Osteocyte (in vitro differentiated cells): ENCODE results near the gene NPEPL1. TPM values are rescaled to one million over a fixed set of nuclear protein-coding genes. Genes with fewer than 3 reads are reported as not detected.
A peak's percentile ranks its signal among the peaks of the same experiment; 100 is the strongest.

Source experiments
- DNase-seq: peaks from one replicate; pipeline ENCODE4 v3.0.0; 2021; ENCODE audit warnings: mixed read lengths; ENCODE audit not compliant: unreplicated experiment; ENCODE audit errors: extremely low spot score
- H3K27ac Mint-ChIP-seq: one replicate; pipeline ENCODE4 v1.8.0; 2021; ENCODE audit warnings: mild to moderate bottlenecking, mixed read lengths; ENCODE audit not compliant: unreplicated experiment
- H3K27me3 Mint-ChIP-seq: one replicate; pipeline ENCODE4 v1.8.0; 2021; ENCODE audit warnings: mixed read lengths; ENCODE audit not compliant: unreplicated experiment
- H3K36me3 Mint-ChIP-seq: one replicate; pipeline ENCODE4 v1.8.0; 2021; ENCODE audit warnings: mixed read lengths; ENCODE audit not compliant: unreplicated experiment
- H3K4me1 Mint-ChIP-seq: one replicate; pipeline ENCODE4 v1.8.0; 2021; ENCODE audit warnings: mixed read lengths; ENCODE audit not compliant: unreplicated experiment
- H3K4me3 Mint-ChIP-seq: one replicate; pipeline ENCODE4 v1.8.0; 2021; ENCODE audit warnings: mild to moderate bottlenecking, moderate library complexity, mixed read lengths; ENCODE audit not compliant: unreplicated experiment
- H3K9me3 Mint-ChIP-seq: one replicate; pipeline ENCODE4 v1.8.0; 2021; ENCODE audit warnings: mixed read lengths; ENCODE audit not compliant: unreplicated experiment
- total RNA-seq: library from RNA; stranded (reverse); gene quantifications from 2 replicates; pipeline ENCODE4 v1.2.1, GENCODE V29; 2021
- TF ChIP-seq, protein P1 (sequence below): fragments of 200-600 bp; sonication (generic); IDR thresholded peaks from 2 replicates; pipeline ENCODE4 v1.5.0; 2021; ENCODE audit warnings: antibody characterized with exemption, mild to moderate bottlenecking, moderate library complexity

The NPEPL1 gene
- total RNA-seq, 1 donor from 2014 or later, result 13.6 TPM

DNA sequence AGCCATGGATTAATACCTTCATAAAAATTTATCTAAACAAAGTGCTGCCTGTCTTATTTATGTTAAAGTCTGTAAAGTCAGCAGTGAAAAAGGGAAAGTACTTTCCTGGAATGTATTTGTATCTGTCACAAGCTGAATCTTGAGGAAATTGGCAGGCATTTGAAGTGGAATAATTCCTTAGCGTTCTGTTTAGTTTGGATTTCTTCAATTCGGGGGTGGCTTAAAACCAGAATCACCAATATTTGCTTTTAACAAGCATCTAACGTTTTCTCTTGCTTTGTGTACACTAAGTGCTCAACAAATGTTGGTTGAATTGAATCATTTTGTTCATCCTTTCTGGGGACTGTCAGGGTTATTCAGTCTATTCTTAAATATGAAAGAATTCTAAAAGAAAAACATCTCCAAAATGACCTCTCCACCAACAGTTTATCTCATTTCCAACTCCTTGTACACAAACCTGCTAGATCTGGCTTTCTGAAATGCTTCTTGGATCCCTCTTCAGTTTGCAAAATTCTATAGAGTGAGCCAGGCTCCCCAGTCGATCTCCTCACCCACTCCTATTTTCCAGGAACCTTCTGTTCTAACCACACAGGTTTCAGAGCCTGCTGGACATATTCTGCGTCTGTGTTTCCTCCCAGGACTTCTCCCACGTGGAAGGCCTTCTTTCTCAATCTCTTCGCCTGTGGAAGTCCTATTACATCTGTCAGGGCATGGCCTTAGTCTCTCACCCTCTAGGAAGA lies 2.0 kb upstream of the NPEPL1 start:
- Mint-ChIP-seq H3K27me3 (no peaks in the 10 kb centered on the region), H3K4me3 (no peak overlapping the region)

DNA sequence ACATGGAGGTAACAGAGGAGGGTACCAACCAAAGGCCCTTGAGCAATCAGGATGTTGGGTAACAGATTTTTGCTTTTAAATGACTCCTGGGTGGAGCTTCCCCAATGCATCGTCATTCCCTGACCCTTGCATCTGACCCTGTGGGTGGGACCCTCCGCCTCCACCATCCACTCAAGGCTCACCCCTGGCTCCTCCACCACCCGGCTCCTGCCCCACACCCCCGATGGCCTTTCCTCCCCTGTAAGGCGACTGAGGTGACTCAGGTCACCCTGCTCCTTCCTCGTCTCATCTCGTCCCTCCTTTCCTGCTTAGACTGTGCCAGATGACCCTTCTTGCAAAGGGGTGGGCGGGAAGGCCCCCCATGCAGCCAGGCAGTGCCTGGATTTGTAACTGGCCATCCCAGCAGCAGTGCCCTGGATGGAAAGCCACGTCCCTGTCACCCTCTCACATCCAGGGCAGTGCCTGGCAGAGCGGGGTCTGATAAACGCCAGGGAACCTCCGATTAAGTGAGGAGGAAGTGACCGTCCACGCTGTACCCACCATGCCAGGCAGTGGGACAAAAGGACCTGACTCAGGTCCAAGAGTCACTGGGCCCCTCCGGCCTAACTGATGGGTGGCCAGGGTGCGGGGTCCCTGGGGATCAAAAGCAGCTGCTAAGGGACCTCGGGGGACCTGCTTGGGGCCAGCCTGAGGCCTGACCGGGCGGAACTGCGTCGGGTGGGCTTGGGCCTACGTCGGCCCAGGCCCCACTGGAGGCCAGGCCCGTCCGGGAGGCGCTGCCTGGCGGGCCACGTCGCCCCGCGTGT lies 624 bp upstream of the NPEPL1 start:
- H3K4me3 Mint-ChIP-seq, result no peak overlapping the region
- peak; percentile 80 for DNase-seq

More for the DNA sequence above, 2.0 kb upstream of the NPEPL1 start:
- TF ChIP-seq, protein P1, sequence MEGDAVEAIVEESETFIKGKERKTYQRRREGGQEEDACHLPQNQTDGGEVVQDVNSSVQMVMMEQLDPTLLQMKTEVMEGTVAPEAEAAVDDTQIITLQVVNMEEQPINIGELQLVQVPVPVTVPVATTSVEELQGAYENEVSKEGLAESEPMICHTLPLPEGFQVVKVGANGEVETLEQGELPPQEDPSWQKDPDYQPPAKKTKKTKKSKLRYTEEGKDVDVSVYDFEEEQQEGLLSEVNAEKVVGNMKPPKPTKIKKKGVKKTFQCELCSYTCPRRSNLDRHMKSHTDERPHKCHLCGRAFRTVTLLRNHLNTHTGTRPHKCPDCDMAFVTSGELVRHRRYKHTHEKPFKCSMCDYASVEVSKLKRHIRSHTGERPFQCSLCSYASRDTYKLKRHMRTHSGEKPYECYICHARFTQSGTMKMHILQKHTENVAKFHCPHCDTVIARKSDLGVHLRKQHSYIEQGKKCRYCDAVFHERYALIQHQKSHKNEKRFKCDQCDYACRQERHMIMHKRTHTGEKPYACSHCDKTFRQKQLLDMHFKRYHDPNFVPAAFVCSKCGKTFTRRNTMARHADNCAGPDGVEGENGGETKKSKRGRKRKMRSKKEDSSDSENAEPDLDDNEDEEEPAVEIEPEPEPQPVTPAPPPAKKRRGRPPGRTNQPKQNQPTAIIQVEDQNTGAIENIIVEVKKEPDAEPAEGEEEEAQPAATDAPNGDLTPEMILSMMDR, result no peak
- H3K4me1 Mint-ChIP-seq, result peaks cover 21% of the 10 kb centered on the region
- peak; percentile 19 for DNase-seq
- H3K36me3 Mint-ChIP-seq, result peaks cover 15% of the 10 kb centered on the region
- peak overlapping the region; percentile 56 for H3K27ac Mint-ChIP-seq
- no peaks in the 10 kb centered on the region for H3K9me3 Mint-ChIP-seq

GRCh38 chr20:58693226-58694006 lies 816 bp downstream of the NPEPL1 start:
- no peak overlapping the region for H3K27ac Mint-ChIP-seq
- H3K27me3 Mint-ChIP-seq, result no peaks in the 10 kb centered on the region
- no peak overlapping the region for H3K4me3 Mint-ChIP-seq
- peak; percentile 83 for DNase-seq
- H3K4me1 Mint-ChIP-seq, result peaks cover 19% of the 10 kb centered on the region
- H3K36me3 Mint-ChIP-seq, result peaks cover 19% of the 10 kb centered on the region
- H3K9me3 Mint-ChIP-seq, result no peaks in the 10 kb centered on the region
- TF ChIP-seq, protein P1, result no peak

More for the DNA sequence above, 624 bp upstream of the NPEPL1 start:
- peaks cover 21% of the 10 kb centered on the region for H3K4me1 Mint-ChIP-seq
- no peaks in the 10 kb centered on the region for H3K27me3 Mint-ChIP-seq
- peaks cover 12% of the 10 kb centered on the region for H3K36me3 Mint-ChIP-seq
- H3K27ac Mint-ChIP-seq, result no peak overlapping the region
- TF ChIP-seq, protein P1, result no peak
- no peaks in the 10 kb centered on the region for H3K9me3 Mint-ChIP-seq

GRCh38 chr20:58694241-58695083 lies 1.9 kb downstream of the NPEPL1 start:
- no peak overlapping the region for H3K27ac Mint-ChIP-seq
- peak; percentile 82 for DNase-seq
- no peaks in the 10 kb centered on the region for H3K27me3 Mint-ChIP-seq
- peaks cover 16% of the 10 kb centered on the region for H3K4me1 Mint-ChIP-seq
- H3K4me3 Mint-ChIP-seq, result no peak overlapping the region
- H3K9me3 Mint-ChIP-seq, result no peaks in the 10 kb centered on the region
- peaks cover 15% of the 10 kb centered on the region for H3K36me3 Mint-ChIP-seq
- TF ChIP-seq, protein P1, result no peak
